Epithelial cell of proximal tubule (primary cell): ENCODE results near the gene NTM. TPM values are rescaled to one million over a fixed set of nuclear protein-coding genes. Genes with fewer than 3 reads are reported as not detected.

Source experiments
- DNase-seq: peaks from one replicate; pipeline ENCODE4 v3.0.0-alpha.2; 2011; ENCODE audit warnings: low read depth
- H3K4me3 ChIP-seq: 2 replicates; pipeline ENCODE4 v1.5.1; 2011; ENCODE audit warnings: low read depth, mild to moderate bottlenecking, low read length
- total RNA-seq: library from RNA; depleted of rRNA; stranded (reverse); fragments of >200 nt; gene quantifications from 2 replicates; pipeline ENCODE4 v1.2.3, GENCODE V29; 2015
- TF ChIP-seq, protein P1 (sequence below): conservative IDR thresholded peaks from 2 replicates; pipeline ENCODE4 v1.5.1; 2012; ENCODE audit warnings: low read depth, mild to moderate bottlenecking, low read length

NTM gene
- total RNA-seq, 1 donor from 2014 or later, result 5.3 TPM

DNA sequence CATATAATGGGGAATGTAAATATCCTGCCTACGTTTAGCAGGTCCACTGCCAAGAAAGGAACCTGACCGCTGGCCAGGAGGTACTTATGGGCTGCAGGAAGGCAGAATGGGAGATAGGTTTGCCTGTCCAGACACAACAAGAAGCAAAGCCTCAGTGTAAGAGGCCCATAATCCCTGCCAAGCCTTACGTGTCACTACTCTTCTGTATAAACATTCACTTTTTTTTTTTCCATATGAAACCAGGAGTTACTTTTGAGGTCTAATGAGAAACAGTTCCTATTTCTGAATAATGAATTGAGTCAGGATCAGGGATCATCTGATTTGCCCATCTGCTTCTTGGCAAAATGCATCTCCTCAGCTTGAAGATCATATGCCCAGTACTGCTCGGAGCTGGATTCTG lies 230.2 kb downstream of the NTM start:
- DNase-seq, result no peak
- no peak overlapping the region for H3K4me3 ChIP-seq
- TF ChIP-seq, protein P1, sequence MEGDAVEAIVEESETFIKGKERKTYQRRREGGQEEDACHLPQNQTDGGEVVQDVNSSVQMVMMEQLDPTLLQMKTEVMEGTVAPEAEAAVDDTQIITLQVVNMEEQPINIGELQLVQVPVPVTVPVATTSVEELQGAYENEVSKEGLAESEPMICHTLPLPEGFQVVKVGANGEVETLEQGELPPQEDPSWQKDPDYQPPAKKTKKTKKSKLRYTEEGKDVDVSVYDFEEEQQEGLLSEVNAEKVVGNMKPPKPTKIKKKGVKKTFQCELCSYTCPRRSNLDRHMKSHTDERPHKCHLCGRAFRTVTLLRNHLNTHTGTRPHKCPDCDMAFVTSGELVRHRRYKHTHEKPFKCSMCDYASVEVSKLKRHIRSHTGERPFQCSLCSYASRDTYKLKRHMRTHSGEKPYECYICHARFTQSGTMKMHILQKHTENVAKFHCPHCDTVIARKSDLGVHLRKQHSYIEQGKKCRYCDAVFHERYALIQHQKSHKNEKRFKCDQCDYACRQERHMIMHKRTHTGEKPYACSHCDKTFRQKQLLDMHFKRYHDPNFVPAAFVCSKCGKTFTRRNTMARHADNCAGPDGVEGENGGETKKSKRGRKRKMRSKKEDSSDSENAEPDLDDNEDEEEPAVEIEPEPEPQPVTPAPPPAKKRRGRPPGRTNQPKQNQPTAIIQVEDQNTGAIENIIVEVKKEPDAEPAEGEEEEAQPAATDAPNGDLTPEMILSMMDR, result no peak

- no peak for DNase-seq
- TF ChIP-seq, protein P1, result no peak
- H3K4me3 ChIP-seq, result no peak overlapping the region
Observed at GRCh38 chr11:131601586-131601985, 231.2 kb downstream of the NTM start.

DNA sequence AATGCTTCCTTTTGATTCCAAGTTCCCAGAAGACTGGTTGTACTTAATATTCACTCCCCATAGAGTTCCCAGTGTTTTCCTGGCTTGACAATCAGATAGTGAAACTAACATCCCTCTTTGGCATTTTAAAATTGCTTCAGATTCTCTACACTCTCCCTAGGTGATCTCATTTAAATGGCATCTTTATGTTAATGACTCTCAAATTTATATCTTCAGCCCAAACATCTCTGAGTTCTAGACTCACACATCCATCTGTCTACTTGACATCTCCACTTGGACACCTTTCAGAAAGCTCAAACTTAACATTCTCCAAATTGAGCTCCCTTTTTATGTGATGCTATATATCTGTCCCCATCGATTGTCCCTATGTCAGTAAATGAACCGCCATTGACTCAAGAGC lies 232.0 kb downstream of the NTM start:
- no peak for DNase-seq
- H3K4me3 ChIP-seq, result no peak overlapping the region
- TF ChIP-seq, protein P1, result no peak

DNA sequence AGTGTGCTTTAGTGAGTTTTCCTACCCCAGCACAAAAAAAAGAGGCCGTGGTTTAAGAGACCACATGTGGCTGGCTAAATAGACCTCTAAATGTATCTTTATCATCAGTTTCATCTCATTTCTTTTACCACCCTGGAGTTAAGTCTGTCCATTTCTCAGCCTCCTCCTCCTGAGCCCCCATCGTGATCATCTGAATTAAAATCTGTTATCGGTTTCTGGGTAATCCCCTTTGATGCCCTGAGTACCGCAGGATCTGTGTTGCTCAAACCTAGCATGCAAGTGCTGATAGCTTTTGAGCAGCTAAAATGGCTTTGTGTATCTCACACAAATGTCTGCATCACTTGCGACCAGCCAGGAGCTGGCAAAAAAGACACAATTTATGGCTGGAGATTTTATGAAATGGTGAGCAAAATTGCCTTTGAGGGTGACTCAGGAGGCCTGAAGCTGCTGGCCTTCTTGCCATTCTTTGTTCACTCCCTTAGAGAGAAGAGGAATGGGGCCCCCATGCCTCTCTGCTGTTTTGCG lies 236.5 kb downstream of the NTM start:
- TF ChIP-seq, protein P1, result no peak
- no peak for DNase-seq
- H3K4me3 ChIP-seq, result no peak overlapping the region

- H3K4me3 ChIP-seq, result no peak overlapping the region
- no peak for DNase-seq
- TF ChIP-seq, protein P1, result no peak
Observed at GRCh38 chr11:131609337-131609736, 238.9 kb downstream of the NTM start.

DNA sequence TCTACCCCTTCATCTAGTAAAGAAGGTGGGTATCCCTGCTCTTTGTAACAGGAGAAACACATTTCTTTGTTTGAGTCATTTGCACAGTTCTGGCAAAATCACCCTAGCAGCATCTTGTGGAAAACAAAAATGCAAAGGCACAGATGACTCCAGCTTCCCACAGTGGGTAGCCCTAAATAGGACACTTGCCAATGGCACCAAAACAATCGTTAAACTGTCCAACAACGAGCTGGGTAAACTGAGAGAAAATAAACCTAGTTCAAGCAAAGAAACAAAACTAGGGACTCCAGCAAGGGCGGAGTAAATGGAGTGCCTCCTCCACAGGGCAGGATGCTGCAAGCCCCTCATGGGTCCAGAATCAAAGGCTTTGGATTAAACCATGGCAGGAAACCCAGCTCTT lies 239.5 kb downstream of the NTM start:
- H3K4me3 ChIP-seq, result no peak overlapping the region
- DNase-seq, result no peak
- TF ChIP-seq, protein P1, result no peak

DNA sequence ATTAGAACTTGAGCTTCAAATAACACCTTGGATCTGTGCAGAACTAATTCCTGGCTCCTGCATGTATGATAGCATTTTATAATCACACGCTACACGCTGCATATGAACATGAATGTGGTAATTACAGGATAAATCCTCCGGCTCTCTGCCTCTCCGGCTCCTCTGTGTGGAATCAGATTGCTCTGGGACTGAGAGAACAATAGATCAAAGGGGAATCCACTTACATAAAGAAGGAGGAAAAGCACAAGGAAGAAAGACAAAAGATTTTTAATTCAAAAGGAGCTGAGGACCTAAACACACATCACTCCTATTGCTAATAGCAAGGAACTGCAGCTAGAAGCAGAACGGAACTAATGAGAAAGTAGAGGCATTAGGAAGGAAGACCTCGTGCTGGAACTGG lies 240.9 kb downstream of the NTM start:
- no peak for DNase-seq
- H3K4me3 ChIP-seq, result no peak overlapping the region
- TF ChIP-seq, protein P1, result no peak
